ENCODE data around the gene SSU72. TPM values are rescaled to one million over a fixed set of nuclear protein-coding genes. Genes with fewer than 3 reads are reported as not detected.
"Not testable (repeated sequence)": the region's sequence is repeated elsewhere in the genome, so short reads cannot be mapped to it uniquely, and the experiment has no call there.

The SSU72 gene
- total RNA-seq, 4 donors from 2014 or later = 204 to 294 (median 241) TPM

DNA sequence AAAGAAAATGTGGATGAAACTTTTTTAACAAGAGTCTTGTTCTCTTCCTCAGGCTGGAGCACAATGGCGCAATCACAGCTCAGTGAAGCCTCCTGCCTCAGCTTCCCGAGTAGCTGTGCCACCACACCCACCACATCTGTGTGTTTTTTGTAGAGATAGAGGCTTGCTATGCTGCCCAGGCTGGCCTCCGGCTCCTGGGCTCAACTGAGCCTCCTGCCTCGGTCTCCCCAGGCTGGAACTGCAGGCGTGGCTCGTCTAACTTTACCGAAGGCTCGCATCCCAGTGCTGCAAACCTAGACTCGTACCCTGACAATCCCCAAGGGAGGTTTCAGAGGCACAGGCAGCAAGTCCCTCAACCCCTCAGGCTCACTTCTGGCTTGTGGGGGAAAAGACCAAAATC lies 14.5 kb downstream of the SSU72 start:
- intact Hi-C loops (cut with DNase I) = no loop called here
- Histone ChIP-seq H3K27ac (no peak overlapping the region), H3K36me3 (peaks cover 34 to 37% of the 10 kb centered on the region in 2 donors), H3K27me3 (no peaks in the 10 kb centered on the region), H3K9me3 (no peaks in the 10 kb centered on the region), H3K4me1 (peaks cover 32 to 37% of the 10 kb centered on the region in 2 donors), H3K4me3 (replicated peaks in 1 of 3) (no peak overlapping the region)
- DNase-seq = no peak
- WGBS, 2 donors = 94 to 100% methylated on average over 9 of the region's 9 CpGs
- TF ChIP-seq, protein P1, sequence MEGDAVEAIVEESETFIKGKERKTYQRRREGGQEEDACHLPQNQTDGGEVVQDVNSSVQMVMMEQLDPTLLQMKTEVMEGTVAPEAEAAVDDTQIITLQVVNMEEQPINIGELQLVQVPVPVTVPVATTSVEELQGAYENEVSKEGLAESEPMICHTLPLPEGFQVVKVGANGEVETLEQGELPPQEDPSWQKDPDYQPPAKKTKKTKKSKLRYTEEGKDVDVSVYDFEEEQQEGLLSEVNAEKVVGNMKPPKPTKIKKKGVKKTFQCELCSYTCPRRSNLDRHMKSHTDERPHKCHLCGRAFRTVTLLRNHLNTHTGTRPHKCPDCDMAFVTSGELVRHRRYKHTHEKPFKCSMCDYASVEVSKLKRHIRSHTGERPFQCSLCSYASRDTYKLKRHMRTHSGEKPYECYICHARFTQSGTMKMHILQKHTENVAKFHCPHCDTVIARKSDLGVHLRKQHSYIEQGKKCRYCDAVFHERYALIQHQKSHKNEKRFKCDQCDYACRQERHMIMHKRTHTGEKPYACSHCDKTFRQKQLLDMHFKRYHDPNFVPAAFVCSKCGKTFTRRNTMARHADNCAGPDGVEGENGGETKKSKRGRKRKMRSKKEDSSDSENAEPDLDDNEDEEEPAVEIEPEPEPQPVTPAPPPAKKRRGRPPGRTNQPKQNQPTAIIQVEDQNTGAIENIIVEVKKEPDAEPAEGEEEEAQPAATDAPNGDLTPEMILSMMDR (IDR thresholded peaks at IDR 0.05) = no peak
- no peak for TF ChIP-seq POLR2A (IDR thresholded peaks at IDR 0.05)

- Histone ChIP-seq H3K4me3 (replicated peaks in 1 of 3) (no peak overlapping the region), H3K4me1 (peaks cover 38 to 47% of the 10 kb centered on the region in 2 donors), H3K27me3 (no peaks in the 10 kb centered on the region), H3K9me3 (no peaks in the 10 kb centered on the region), H3K36me3 (peaks cover 26 to 30% of the 10 kb centered on the region in 2 donors), H3K27ac (no peak overlapping the region)
- intact Hi-C loops (cut with DNase I) = no loop called here
- 79 to 86% methylated on average over 17 of the region's 17 CpGs for WGBS, 2 donors
- DNase-seq = no peak
- TF ChIP-seq, protein P1 (IDR thresholded peaks at IDR 0.05) = no peak
- no peak for TF ChIP-seq POLR2A (IDR thresholded peaks at IDR 0.05)
Measured at GRCh38 chr1:1559066-1559465, 15.6 kb downstream of the SSU72 start.

- Histone ChIP-seq H3K9me3 (no peaks in the 10 kb centered on the region), H3K36me3 (peaks cover 21 to 25% of the 10 kb centered on the region in 2 donors), H3K4me3 (replicated peaks in 1 of 3) (no peak overlapping the region), H3K27me3 (no peaks in the 10 kb centered on the region), H3K4me1 (peaks cover 38 to 47% of the 10 kb centered on the region in 2 donors), H3K27ac (peak overlapping the region in 2 of 3 donors; percentile 83 to 86)
- DNase-seq = no peak
- WGBS, 2 donors = 60 to 69% methylated on average over 4 of the region's 4 CpGs
- no peak for TF ChIP-seq POLR2A (IDR thresholded peaks at IDR 0.05)
- TF ChIP-seq, protein P1 (IDR thresholded peaks at IDR 0.05) = no peak
- intact Hi-C loops (cut with DNase I) = no loop called here
Measured at GRCh38 chr1:1558591-1558990, 16.1 kb downstream of the SSU72 start.

DNA sequence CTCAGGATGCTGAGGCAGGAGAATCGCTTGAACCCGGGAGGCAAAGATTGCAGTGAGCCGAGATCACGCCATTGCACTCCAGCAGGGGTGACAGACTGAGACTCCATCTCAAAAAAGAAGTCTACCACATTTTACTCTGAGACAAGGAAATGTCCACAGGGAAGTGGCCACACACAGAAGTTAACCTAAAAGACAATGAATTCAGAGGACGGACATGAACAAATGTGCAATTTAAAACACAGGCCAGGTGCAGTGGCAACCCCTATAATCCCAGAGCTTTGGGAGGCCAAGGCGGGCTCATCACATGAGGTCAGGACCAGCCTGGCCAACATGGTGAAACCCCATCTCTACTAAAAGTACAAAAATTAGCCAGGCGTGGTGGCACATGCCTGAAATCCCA lies 17.0 kb downstream of the SSU72 start:
- peaks cover 38 to 47% of the 10 kb centered on the region in 2 donors for H3K4me1 ChIP-seq
- DNase-seq; H3K9me3 ChIP-seq; H3K4me3 ChIP-seq (replicated peaks in 1 of 3); intact Hi-C loops (cut with DNase I); H3K27me3 ChIP-seq: not testable (repeated sequence)
- peaks cover 14 to 17% of the 10 kb centered on the region in 2 donors for H3K36me3 ChIP-seq
- peak overlapping the region; percentile 83 to 92 (median 86) for H3K27ac ChIP-seq
- WGBS, 2 donors = 76 to 79% methylated on average over 7 of the region's 7 CpGs

DNA sequence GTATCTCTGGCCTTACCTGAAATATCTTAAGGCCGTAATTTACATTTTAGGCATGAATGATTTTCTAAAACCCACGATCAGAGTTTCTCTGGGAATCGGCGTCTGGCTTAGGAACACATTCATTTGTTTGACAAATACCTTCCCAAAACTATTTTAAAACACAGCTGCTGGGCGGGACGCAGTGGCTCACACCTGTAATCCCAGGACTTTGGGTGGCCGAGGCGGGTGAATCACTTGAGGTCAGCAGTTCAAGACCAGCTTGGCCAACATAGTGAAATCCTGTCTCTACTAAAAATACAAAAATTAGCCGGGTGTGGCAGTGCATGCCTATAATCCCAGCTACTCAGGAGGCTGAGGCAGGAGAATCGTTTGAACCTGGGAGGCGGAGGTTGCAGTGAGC lies 17.7 kb downstream of the SSU72 start:
- WGBS, 2 donors = 36 to 46% methylated on average over 11 of the region's 11 CpGs
- H3K4me3 ChIP-seq (replicated peaks in 1 of 3); H3K9me3 ChIP-seq; H3K27me3 ChIP-seq; intact Hi-C loops (cut with DNase I): not testable (repeated sequence)
- DNase-seq = peak; percentile 62 to 80
- Histone ChIP-seq H3K27ac (peak overlapping the region; percentile 83 to 92 (median 86)), H3K36me3 (peaks cover 7 to 12% of the 10 kb centered on the region in 2 donors), H3K4me1 (peaks cover 38 to 47% of the 10 kb centered on the region in 2 donors)

- peak overlapping the region; percentile 83 to 92 (median 86) for H3K27ac ChIP-seq
- H3K4me3 ChIP-seq (replicated peaks in 1 of 3) = no peak overlapping the region
- intact Hi-C loops (cut with DNase I) = no loop called here
- TF ChIP-seq, protein P1 (IDR thresholded peaks at IDR 0.05) = no peak
- no peak for TF ChIP-seq POLR2A (IDR thresholded peaks at IDR 0.05)
- no peaks in the 10 kb centered on the region for H3K9me3 ChIP-seq
- WGBS, 2 donors = 31 to 63% methylated on average over 6 of the region's 6 CpGs
- DNase-seq = peak; percentile 95 to 96
- peaks cover 3 to 8% of the 10 kb centered on the region in 2 donors for H3K36me3 ChIP-seq
- no peaks in the 10 kb centered on the region for H3K27me3 ChIP-seq
- H3K4me1 ChIP-seq = peaks cover 38 to 47% of the 10 kb centered on the region in 2 donors
Measured at GRCh38 chr1:1556505-1556904, 18.2 kb downstream of the SSU72 start.
